Kidney epithelial cell (primary cell): Measurements from ENCODE around the gene TMEM145. TPM values are rescaled to one million over a fixed set of nuclear protein-coding genes. Genes with fewer than 3 reads are reported as not detected.
"Not testable (repeated sequence)": the region's sequence is repeated elsewhere in the genome, so short reads cannot be mapped to it uniquely, and the experiment has no call there.

Source experiments
- DNase-seq: peaks from one replicate; pipeline ENCODE4 v3.0.0-alpha.2; 2010; ENCODE audit warnings: low read depth
- H3K27me3 ChIP-seq: 2 replicates; pipeline ENCODE4 v1.6.0; 2011; ENCODE audit warnings: low read length; ENCODE audit not compliant: control insufficient read depth, insufficient read depth
- H3K36me3 ChIP-seq: 2 replicates; pipeline ENCODE4 v1.5.1; 2011; ENCODE audit warnings: low read length; ENCODE audit not compliant: control insufficient read depth, insufficient read depth
- H3K4me3 ChIP-seq: 2 replicates; pipeline ENCODE4 v1.5.1; 2011; ENCODE audit warnings: low read depth, mild to moderate bottlenecking, control low read depth, low read length
- total RNA-seq: library from RNA; depleted of rRNA; stranded (reverse); fragments of >200 nt; gene quantifications from 2 replicates; pipeline ENCODE4 v1.2.3, GENCODE V29; 2015
- TF ChIP-seq, protein P1 (sequence below): IDR thresholded peaks from 2 replicates; pipeline ENCODE4 v1.5.1; 2011; ENCODE audit warnings: mild to moderate bottlenecking, moderate library complexity, low read length, control low read depth, inconsistent platforms; ENCODE audit not compliant: insufficient read depth, poor library complexity, severe bottlenecking

TMEM145 gene
- 0.54 and 4.9 TPM in 2 replicates for total RNA-seq

DNA sequence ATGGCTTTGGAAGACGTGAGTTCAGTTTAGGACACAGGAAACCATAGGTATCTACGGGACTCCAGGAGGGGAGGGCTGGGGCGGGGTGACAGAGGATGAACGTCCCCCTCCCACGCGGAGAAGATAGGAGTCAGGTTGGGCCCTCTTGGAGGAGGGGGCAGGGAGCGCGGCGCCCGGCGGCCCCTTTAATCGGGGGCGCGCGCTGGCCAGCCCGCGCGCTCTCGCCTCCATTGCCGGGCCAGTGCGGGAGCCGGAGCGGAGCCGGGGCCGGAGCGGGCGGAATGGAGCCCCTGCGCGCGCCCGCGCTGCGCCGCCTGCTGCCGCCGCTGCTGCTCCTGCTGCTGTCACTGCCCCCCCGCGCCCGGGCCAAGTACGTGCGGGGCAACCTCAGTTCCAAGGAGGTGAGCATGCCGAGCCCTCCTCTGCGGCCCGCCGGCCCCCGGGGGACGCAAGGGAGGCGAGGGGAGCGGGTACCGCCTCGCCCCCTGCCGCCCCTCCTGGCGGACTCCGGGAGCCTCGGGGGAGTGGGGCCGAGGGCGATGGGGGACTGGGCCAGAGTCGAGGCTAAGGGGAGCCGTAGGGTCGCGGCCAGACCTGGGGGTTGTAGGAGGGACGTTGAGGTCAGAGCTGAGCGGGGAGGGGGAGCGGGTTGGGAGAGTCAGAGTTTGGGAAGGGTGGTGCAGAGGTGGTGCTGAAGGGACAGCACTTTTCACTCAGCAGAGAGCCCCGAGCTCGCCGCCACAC lies at the start of gene TMEM145:
TSS of gene TMEM145 (plus strand) at position 214 of the 744 bp plus-strand sequence. CDS start at position 282, 68 bp downstream.
- peaks cover 27% of the 10 kb centered on the region for H3K27me3 ChIP-seq
- TF ChIP-seq, protein P1, sequence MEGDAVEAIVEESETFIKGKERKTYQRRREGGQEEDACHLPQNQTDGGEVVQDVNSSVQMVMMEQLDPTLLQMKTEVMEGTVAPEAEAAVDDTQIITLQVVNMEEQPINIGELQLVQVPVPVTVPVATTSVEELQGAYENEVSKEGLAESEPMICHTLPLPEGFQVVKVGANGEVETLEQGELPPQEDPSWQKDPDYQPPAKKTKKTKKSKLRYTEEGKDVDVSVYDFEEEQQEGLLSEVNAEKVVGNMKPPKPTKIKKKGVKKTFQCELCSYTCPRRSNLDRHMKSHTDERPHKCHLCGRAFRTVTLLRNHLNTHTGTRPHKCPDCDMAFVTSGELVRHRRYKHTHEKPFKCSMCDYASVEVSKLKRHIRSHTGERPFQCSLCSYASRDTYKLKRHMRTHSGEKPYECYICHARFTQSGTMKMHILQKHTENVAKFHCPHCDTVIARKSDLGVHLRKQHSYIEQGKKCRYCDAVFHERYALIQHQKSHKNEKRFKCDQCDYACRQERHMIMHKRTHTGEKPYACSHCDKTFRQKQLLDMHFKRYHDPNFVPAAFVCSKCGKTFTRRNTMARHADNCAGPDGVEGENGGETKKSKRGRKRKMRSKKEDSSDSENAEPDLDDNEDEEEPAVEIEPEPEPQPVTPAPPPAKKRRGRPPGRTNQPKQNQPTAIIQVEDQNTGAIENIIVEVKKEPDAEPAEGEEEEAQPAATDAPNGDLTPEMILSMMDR: no peak
- no peaks in the 10 kb centered on the region for H3K36me3 ChIP-seq
- peak within 1 kb of the TSS; percentile 25 for H3K4me3 ChIP-seq
- DNase-seq: no peak

DNA sequence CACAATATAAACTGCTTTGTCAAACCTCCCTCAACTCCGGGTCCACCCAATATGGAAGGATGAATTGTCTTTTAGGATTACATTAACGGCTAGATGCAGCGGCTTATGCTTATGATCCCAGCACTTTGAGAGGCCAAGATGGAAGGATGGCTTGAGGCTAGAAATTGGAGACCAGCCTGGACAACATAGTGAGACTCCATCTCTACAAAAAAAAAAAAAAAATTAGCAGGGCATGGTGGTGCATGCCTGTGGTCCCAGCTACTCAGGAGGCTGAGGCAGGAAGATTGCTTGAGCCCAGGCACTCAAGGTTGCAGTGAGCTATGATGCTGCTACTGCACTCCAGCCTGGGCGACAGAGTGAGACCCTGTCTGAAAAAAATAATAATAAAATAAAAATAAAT lies 47.0 kb upstream of the TMEM145 start:
- not testable (repeated sequence) for H3K4me3 ChIP-seq, H3K27me3 ChIP-seq, DNase-seq, H3K36me3 ChIP-seq

DNA sequence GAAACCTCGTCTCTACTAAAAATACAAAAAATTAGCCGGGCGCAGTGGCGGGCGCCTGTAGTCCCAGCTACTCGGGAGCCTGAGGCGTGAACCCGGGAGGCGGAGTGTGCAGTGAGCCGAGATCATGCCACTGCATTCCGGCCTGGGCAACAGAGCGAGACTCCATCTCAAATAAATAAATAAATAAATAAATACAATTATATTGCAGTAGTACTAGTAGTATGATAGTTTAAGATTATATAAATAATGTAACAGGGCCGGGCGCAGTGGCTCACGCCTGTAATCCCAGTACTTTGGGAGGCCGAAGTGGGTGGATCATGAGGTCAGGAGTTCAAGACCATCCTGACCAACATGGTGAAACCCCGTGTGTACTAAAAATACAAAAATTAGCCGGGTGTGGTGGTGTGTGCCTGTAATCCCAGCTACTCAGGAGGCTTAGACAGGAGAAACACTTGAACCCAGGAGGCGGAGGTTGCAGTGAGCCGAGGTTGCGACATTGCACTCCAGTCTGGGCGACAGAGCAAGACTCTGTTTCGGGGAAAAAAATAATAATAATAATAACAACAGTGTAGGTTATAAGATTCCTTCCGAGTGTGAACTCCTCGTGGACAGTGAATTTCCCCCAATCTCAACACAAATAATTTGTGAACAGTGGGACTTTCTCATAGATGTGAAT lies 46.0 kb upstream of the TMEM145 start:
- H3K36me3 ChIP-seq, DNase-seq, H3K4me3 ChIP-seq, H3K27me3 ChIP-seq: not testable (repeated sequence)

DNA sequence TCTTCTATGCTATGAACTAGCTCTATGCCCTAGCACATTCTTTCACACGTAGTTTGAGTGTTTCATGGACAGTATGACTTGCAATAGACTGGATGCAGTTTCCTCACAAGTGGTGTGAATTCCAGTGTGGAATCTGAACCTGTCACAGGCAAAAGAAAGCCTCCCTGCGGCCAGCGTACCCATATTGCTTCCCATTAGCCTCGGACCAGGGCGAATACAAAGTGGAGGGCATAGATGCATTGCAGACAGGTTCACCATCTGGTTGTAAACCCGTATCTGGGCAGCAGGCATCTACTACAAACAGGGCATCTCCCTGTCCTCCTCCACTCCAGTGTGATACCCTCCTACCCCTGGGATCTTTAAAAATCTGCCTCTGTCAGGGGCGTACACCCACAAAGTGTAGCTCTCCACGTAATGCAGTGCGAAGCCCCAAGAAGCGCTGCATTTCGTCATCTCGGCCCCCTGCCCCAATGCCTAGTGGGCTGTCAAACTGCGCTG lies 45.4 kb upstream of the TMEM145 start:
- no peak for DNase-seq
- H3K27me3 ChIP-seq: no peaks in the 10 kb centered on the region
- no peaks in the 10 kb centered on the region for H3K36me3 ChIP-seq
- H3K4me3 ChIP-seq: peak overlapping the region; percentile 49
- TF ChIP-seq, protein P1: no peak

DNA sequence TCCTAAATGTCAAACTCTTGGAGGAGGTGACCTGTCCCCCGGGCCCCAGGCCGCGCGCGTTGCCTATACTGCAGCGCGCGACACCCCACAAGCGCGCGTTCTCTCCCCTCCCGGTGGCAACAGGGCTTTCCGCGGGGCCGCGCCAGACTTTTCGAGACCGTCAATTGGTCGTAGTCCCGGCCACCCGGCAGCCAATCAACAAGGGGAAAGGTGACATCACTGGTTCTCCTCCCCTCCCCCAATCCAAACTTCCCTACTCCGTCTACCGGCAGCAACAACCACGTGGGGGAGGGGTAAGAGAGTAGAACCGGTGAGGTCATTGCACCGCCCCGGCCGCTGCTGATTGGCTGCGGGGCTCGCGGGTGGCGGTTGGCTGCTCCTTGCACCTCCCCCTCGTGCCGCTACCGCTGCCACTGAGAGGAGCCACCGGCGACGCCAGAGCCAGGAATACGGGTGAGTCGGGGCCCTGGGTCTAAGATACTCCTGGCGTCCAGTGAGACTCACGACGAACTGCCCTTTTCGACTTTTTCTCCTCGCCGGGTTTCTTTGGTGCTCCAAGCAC lies 44.9 kb upstream of the TMEM145 start:
- Histone ChIP-seq H3K4me3 (peak overlapping the region; percentile 78), H3K36me3 (no peaks in the 10 kb centered on the region), H3K27me3 (no peaks in the 10 kb centered on the region)
- DNase-seq: peak; percentile 95
- TF ChIP-seq, protein P1: no peak

DNA sequence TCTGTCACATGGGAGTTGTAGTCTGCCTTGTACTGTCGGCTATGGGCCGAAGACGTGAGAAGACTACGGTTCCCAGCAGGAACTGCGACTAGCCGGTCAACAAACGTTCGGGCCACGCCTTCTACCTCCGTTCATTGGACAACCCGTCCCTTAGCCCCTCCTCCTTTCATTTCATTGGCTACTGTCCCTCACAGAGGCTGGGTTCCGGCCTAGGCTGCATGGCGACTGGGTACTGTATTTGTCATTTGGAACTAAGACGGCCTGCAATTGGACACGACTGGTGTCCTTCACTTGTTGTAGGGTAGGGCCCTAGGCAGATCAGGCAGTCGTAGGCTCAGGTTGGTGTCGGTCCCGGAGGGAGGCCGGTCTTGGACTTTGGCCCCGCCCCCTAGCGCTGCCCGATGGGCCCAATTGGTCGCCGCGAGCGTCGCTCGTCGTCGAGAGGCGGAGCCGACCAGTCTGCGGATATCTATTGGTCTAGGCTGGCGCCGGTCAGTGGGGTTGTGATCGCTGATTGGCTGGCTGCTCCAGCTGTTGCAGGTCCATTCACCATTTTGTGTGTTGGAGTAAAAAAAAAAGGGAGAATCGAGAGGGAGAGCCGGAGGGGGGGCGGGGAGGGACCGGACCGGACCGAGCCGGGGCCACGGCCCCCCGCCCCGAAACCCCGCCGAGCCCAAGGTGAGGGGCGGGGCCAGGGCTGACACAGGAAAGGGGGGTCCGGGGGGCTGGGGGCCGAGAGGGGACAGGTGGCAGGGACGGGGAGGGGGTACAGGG lies 44.2 kb upstream of the TMEM145 start, which contains the start of gene CIC:
TSS of gene CIC (plus strand) at position 549 of the 774 bp plus-strand sequence. CDS start 2,532 bp downstream, outside the sequence.
- H3K4me3 ChIP-seq: peak within 1 kb of the TSS; percentile 78
- DNase-seq: peak; percentile 100
- no peaks in the 10 kb centered on the region for H3K36me3 ChIP-seq
- TF ChIP-seq, protein P1: no peak
- no peaks in the 10 kb centered on the region for H3K27me3 ChIP-seq
